Ramos (cell line): ENCODE measurements around the gene WFDC1.

Source experiments
- in situ Hi-C: fragments of 300-500 bp; cut with MboI; formaldehyde crosslinking; loops from one replicate; pipeline ENCODE4 v1.14.3; 2022; ENCODE audit warnings: low sequenced_read_pairs; ENCODE audit not compliant: unreplicated experiment

The WFDC1 gene

DNA sequence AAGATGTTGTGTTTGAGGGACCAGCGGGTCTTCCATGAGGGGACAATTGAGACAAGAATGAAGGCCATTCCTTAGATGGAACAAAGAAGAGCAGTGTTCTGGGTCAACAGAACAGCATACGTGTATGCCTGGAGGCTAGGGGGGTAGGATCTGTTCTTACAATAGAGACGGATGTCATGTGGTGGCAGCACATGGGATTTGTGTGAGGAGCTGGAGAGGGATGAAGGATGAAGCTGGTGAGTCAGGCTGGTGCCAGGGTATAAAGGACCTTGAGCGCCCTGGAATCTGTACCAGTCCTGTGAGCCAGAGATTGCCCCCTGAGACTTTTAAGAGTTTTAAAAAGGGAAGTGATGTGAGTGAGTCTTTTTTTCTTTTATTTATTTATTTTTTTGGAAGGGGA is 22.8 kb upstream of the WFDC1 start:
- in situ Hi-C loops: no loop called here

DNA sequence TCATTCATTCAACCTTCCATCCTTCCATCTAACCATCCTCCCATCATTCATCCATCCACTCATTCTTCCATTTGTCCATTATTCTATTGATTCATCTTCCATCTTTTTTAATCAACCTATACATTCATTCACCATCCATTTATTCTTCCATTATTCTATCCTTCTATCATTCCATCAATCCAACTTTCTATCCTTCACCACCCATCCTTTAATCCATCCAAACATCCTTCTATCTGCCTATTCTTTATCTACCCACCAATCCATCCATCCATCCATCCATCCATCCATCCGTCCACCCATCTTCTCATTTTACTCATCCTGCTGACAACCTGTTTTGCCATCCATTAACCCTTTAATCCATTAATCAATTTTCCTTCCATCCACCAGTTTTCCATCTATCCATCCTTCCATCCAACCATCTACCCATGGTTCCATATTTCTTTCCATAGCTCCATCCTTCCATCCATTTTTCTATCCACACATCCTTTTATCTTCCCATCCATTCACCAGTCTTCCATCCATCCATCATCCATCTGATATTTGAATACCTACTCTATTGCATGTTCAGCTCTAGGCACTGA is 21.8 kb upstream of the WFDC1 start:
- in situ Hi-C loops: no loop called here

DNA sequence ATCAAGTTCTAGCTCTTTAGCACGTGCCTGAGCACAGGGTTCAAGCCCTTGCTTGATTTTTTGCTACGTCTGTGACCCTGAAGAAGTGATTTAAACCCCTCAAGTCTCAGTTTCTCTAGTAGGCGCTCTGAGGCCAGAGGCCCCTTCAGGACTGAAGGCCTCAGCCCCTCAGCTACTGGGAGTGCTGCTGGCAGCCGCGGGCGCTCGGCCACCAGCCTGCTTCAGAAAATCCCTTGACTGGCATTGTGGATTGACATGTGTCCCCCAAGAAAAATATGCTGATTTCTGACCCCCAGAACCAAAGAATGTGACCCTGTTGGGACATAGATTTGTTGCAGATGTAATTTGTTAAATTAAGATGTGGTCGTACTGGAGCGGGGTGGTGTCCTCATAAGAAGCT is 20.2 kb upstream of the WFDC1 start:
- in situ Hi-C loops: no loop called here

DNA sequence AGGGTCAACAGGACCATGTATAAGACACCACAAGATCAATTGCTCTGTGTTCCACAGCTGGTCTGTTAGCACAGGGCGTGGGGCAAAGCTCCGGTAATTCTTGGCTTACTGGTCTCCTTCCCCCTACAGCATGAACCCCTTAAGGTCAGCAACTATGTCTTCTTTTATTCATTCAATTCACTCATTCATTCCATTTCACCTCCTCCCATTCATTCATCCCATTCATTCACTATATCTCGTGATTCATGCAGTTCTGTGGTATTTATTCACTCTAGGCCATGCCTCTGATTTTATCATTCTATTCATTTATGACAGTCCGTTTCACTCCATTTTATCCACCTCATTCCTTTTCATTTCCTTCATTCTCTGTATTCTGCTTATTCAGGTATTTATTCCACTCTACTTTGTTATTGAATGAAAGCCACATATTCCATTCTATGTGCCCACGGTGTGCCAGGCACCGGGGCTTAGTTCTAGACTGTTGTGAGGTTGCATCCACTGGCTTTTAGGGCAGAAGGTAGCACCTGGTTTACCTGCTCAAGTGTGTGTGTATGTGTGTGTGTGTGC is 19.0 kb upstream of the WFDC1 start:
- in situ Hi-C loops: no loop called here

DNA sequence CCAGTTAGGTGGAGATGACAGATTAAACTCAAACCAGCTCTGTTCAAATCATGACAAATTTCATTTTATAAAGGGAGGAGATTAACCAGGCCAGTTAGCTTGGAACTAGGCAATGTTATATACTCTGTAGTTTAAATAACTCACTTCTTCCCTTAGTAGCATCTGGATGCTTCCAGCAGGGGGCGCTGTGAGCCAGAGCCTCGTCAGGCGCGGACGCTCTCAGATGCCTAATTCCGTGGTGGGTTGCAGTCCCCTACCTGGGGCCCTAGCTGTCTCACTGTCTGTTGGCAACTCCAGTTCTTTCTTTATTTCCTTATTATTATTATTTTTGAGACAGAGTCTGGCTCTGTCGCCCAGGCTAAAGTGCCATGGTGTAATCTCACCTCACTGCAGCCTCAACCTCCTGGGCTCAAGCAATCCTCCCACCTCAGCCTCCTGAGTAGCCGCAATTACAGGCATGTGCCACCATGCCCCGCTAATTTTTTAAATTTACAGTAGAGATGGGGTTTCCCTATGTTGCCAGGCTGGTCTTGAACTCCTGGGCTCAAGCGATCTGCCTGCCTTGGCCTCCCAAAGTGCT is 17.3 kb upstream of the WFDC1 start:
- in situ Hi-C loops: no loop called here

DNA sequence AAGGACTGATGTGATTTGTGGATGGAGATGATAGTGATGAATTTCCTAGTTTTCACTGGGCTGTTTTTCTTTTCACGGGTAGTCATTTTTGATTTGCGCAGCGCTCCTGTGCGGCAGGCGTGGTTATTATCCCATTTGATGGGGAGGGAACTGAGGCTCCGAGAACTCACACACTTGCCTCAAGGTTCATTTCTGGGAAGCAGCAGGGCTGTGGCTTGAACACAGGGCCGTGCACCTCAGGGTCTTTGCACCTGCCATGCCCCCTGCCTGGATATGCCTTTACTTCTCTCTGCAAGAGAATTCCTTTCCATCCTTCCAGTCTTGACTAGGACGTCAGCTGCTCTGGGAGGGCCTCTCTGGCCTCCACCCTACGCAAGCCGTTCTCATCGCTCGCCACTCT is 16.3 kb upstream of the WFDC1 start:
- in situ Hi-C loops: no loop called here

DNA sequence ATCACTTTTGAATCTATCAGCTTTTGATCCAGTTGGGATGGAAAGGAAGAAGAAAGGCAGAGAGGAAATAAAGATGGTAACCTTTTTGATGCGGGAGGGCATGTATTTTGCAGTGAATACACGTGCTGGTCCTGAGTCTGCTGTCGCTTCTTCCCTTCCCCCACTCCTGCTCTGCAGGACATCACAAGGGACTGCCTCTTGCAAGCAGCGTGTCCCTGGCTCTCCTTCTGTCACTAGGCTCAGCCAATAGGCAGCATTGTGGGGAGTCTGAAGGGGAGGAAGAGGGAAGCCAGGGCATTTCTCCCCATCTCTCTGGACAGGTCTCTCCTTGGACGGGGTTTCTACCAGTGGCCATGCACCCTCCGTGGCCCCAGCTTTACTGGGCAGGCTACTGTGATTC is 15.7 kb upstream of the WFDC1 start:
- in situ Hi-C loops: no loop called here

DNA sequence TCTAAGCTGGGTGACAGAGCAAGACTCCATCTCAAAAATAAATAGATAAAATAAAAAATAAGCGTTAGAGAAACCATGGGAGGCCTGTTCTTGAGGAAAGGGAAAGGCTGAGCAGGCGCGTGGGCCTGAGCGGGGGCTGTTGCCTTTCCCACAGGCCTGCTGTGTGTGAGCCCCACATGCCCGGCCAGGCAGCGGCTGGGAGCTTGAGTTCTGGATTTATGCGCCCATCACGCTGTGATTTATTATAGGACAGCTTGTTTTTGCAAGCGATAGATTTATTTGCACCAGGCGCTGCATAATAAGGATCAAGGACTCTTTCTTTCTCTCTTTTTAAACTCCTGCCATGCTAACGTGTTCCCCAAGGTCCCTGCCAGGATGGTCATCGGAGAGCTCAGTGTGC is 14.8 kb upstream of the WFDC1 start:
- in situ Hi-C loops: loop anchor here (10.0 kb wide), 1 partner anchor 205 kb away; no protein-coding TSS in a partner anchor

DNA sequence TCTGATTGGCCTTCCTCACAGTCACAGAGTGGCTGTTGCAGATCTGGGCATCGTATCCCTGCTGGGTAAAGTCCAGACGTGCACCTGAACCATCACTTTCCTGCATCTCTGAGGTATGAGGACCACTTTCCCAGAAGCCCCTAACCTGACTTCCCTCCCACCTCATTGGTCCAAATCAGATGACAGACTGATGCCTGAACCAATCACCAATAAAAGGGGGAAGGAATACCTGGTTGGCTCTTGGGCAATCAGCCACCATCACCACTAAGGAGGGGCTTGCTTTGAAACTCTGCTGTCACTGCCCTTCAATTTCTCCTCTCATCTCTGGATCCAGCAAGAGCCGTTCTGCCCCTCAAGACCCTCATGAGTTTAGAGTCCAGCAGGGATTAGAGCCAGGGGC is 13.6 kb upstream of the WFDC1 start:
- in situ Hi-C loops: loop anchor here (10.0 kb wide), 1 partner anchor 204 kb away; no protein-coding TSS in a partner anchor

DNA sequence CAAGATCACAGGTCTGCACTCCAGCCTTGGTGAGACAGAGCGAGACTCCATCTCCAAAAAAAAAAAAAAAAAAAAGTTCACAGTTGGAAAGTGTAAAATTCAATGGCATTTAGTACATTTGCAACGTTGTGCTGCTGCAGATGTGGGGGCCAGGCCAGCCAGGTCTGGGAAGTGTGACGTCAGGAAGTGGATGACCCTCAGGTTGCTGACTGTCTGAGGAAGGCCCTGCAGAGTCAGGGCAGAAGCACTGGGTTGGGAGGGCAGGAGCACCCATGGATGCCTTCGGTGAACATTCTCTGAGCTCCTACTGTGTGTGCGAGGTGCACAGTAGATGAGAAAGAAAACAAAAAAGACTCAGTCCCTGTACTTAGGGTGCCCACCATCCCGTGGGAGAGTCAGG is 12.1 kb upstream of the WFDC1 start:
- in situ Hi-C loops: loop anchor here (10.0 kb wide), 1 partner anchor 202 kb away; no protein-coding TSS in a partner anchor

DNA sequence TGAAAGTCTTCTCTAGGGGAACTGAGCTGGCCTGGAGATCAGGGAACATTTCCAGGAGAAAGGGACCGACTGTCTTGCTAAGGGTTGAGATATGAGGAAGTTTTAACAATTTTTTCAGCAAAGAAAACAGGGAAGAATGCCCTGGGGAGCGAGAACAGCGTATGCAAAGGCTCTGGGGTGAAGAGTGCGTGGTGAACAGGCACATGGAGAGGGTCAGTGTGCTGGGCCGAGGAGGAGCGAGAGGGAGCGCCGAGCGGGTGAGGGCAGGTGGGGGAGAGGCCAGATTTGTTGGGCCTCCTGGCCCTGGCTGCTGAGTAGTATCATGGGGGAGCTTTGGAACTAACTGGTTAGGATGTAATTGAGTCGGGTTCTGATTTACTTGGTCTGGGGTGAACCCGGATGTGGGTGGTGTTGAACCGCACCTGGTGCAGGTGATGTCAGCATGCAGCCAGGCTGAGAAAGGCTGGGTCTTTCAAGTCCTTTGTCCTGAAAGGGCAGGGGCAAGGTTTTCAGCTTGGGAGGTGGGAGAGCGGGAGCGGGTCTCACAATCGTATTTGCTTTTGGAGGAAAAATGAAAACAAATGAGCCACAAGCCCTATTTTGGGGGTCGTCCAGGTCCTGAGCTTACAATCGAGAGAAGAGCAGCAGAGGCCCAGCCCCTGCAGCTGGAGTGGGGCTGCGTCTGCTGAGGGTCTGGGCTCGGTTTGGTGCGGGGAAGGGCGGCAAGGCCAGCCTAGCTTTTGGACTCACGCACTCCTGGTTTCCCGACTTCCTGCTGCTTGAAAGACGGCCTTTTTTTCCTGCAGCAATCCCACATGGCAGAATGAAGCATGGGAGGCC is 11.1 kb upstream of the WFDC1 start:
- in situ Hi-C loops: loop anchor here (10.0 kb wide), 1 partner anchor 201 kb away; no protein-coding TSS in a partner anchor

DNA sequence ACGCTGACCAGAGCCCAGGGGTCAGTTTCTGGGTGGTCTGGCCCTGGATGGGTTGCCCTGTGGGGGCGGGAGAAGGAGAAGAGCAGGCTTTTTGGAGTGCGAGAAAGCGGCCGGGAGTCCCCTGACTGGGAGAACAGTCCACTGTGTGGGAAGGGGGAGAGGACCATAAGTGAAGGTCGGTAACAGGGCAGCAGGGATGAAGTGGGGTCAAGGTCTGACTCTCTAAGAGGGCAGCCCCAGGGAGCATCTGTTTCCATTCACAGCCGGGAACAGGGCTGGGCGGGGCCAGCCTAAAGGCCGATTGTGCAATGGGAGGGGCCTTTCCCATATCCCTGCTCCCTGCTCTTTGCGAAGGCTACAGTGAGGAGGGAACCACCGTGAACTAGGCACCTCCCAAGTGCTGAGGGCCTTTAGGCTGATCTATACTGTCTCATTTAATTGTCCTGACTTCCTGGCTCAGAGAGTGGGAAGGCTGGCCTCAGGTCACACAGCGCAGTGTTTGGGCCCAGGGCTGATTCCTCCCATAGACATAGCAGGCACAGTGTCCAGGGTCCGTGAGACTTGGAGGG is 10.4 kb upstream of the WFDC1 start:
- in situ Hi-C loops: loop anchor here (10.0 kb wide), 1 partner anchor 201 kb away; no protein-coding TSS in a partner anchor

DNA sequence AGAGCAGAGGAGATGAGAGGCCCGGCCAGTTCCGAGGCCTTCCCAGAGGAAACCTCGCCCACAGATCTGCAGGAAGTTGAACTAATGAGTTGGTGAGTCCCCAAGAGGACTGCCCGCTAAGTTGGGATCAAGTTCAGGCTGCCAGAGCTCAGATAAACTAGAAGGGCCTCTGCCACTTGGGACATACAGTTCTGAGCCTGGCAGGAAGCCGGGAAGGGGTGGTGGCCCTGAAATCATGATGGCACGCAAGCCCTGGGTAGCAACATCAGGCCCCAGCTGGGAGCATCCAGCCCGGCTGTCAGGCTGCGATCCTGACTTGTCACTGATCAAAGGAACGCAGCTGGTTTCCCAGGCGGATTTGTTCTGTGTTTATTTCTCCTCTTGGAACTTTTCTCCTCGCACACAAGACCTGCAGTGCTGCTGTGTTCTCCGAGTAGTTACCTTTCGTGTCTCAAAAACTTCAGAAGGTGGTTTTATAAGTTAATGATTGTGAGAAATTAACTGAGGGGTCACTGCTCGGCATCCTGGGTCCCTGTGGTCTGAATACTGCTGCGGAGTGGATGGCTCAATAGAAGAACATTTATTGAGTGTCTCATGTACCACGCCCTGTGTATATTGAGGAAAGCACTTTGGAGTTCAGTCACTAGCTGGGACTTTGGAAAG is 8.0 kb upstream of the WFDC1 start:
- in situ Hi-C loops: loop anchor here (10.0 kb wide), 1 partner anchor 198 kb away; no protein-coding TSS in a partner anchor

DNA sequence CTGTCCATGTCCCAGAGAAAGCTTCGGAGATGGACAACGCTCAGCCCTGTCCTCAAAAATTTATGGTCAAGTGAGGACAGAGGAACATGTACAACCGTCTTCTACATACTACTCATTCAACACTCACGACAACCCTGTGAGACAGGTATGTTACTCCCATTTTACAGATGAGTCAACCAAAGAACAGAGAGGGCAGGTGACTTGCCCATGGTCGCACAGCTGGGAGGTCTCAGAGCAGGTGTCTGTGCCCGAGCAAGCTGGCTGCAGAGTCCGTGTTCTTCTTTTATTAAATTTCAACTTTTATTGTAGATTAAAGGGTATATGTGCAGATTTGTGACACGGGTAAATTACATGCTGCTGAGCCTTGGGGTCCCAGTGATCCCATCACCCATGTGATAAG is 5.8 kb upstream of the WFDC1 start:
- in situ Hi-C loops: loop anchor here (10.0 kb wide), 1 partner anchor 196 kb away; no protein-coding TSS in a partner anchor

DNA sequence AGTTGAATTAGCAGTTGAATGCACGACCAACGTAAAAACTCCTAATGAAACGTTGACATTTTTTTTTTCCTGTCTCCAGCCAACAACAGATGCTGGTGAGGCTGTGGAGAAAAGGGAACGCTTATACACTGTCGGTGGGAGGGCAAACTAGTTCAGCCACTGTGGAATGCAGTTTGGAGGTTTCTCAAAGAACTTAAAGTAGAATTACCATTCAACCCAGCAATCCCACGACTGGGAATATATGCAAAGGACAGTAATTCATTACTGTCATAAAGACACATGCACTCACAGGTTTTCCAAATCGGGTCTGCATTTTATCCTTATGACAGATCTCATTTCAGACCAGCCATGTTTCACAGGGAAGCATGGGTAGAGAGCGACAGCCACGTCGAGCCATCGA is 3.5 kb upstream of the WFDC1 start:
- in situ Hi-C loops: no loop called here

DNA sequence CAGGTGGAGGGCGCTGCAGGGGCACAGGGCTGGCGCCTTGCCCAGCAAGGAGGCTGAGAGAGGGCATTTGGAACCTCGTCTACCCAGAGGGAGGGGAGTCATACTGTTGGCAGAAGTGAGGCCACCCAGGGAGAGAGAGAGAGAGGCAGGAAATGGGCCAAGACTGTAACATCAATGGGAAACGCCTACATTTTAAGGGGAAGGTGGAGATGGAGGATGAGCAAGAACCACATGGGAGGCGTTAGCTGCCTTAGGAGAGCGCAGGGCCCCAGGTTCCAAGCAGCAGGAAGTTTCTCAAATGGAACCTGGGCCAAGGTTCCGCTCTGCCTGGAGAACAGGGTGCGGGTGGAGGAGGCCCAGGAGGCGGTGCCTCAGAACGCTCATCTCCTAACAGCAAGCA is 2.7 kb upstream of the WFDC1 start:
- in situ Hi-C loops: no loop called here

DNA sequence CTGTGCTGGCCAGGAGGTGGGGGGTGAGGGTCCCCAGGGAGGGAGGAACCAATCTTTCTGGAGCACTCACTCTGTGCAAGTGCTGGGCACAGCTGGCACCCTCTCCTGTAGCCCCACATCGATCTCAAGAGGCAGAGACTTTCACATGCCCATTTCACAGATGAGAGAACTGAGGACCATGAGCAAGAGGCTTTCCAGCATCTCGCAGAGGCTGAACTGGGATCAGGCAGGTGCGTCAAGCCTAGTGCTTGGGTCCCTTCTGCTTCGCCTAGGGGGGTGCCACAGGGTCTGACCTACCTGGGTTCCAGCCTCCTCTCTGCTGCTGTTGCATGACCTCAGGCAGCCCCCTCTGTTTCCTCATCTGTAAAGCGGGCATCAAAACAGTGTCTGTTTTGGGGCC is 1.3 kb upstream of the WFDC1 start:
- in situ Hi-C loops: no loop called here

DNA sequence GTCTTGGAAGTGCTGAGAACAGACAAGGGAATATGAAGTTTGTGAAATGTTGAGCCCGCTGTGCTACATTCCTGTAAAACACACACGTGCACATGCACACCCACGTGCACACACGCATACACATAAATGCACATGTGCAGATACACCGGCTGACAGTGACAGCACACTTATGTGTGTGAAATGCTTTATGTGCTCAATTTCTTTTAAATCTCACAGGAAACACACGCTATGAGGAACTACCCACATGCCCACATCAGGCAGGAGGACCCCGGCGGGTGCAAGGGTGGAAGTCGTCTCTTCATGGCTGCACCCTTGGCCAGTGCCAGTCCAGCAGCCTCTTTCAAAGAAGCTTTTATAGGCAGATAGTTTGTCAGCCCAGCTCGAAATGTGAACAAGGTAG is 561 bp upstream of the WFDC1 start:
- in situ Hi-C loops: no loop called here

DNA sequence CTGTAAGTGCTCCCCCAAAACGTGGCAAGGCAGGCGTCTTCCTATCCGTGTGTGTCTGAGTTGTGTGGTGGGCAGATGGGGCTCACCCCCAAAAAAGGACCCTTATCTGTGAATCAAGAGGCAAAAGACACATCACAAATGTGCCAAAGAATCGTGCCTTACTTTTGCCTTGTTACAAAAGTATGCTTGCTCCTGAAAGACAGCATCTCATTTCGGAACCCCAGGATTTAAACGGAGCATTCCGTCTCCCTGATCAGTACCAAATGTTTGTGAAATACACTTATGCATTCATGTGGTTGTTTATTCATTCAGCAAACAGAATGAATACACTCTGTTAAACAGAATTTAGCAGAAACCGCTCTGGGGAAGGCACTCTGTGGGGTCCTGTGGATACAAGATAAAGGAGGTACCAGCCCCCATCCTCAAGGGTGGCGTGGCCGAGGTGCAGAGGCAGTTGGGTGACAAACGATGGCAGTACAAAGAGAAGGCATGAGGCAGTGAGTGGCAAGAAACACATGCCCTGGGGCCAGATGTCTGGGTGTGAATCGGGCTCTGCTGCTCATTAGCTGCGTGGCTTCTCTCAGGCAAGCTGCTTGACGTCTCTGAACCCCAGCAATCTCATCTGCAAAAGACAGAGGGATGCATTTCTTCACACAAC is 654 bp downstream of the WFDC1 start:
- in situ Hi-C loops: no loop called here
